LNCAP (cell line): ENCODE measurements around the gene HSPA5.

Experiments used
- CTCF ChIP-seq: fragments of 450-650 bp; IDR thresholded peaks from 2 replicates; pipeline ENCODE4 v1.5.1; 2017; ENCODE audit warnings: mild to moderate bottlenecking

The HSPA5 gene

GRCh38 chr9:125255781-125256391, 14.7 kb upstream of the HSPA5 start:
- TF ChIP-seq CTCF, result peak; percentile 41; the same call in 1 of the 2 replicates

GRCh38 chr9:125254231-125254630, 13.1 kb upstream of the HSPA5 start:
- TF ChIP-seq CTCF, result no peak

GRCh38 chr9:125246261-125246667, 5.1 kb upstream of the HSPA5 start:
- no peak for TF ChIP-seq CTCF

GRCh38 chr9:125243792-125244260, 2.7 kb upstream of the HSPA5 start:
- TF ChIP-seq CTCF, result no peak

- no peak for TF ChIP-seq CTCF
These were observed 958 bp upstream of the HSPA5 start for GRCh38 chr9:125241863-125242739.

- no peak for TF ChIP-seq CTCF
These were observed 519 bp downstream of the HSPA5 start for GRCh38 chr9:125240649-125240999.

- no peak for TF ChIP-seq CTCF
These were observed 1.2 kb downstream of the HSPA5 start for GRCh38 chr9:125239631-125240597.
